GM21717 (cell line): ENCODE measurements around the gene DGKE.

Source experiments
- ATAC-seq: cut with Tn5 transposase; IDR thresholded peaks from one replicate; pipeline ENCODE4 v1.9.1; 2021; ENCODE audit warnings: mild to moderate bottlenecking, moderate library complexity; ENCODE audit not compliant: unreplicated experiment

The DGKE gene

DNA sequence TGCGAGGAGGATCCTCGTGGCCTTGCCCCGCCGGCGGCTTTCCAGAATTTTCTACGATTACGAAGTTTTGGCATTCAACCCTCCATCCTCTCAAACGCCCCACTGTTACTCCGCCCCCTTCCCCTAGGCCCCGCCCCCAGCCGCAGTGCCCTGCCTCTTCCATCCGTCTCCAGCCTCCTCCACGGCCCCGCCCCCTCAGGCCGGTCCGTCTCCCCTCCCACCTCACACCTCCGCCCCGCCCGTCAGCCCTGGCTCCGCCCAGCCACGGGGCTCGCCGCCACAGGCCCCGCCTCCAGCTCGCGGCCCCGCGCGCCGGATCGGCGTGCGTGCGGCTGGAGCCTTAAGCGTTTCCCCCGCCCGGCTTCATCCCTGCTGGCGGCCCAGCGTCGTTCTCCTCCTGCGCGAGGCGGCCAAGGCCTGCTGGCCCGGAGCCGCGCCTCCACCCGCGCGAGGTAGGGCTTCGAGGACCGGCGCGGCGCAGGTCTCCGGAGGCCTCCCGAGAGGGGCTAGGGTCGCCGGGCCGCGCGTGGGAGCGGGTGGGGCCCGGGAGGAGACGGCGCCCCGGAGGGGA is at the start of gene DGKE, which contains the start of gene C17orf67:
TSS of gene DGKE (plus strand) at position 343 of the 571 bp plus-strand sequence. CDS start 645 bp downstream, outside the sequence.
TSS of gene C17orf67 (minus strand) at position 112 of the 571 bp plus-strand sequence. CDS start 18,110 bp downstream, outside the sequence.
- peak; percentile 77 for ATAC-seq

DNA sequence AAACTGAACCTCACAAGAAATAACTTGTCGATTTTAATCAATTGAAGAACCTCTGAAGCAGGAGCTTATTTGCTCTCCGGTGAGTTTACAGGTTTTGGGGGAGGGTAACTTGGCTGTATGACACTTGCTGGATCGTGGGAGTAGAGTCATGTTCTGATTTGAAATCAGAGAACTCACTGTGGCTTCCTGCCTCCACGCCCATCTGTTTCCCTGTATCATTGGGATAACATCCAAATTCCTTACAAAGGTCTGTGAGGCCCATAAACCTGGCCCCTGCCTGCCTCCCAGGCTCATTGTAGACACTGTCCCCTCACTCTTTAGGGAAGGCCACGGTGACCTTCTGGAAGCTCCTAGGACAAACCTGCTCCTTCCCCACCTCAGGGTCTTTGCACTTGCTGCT is 48.5 kb upstream of the DGKE start:
- ATAC-seq: no peak

DNA sequence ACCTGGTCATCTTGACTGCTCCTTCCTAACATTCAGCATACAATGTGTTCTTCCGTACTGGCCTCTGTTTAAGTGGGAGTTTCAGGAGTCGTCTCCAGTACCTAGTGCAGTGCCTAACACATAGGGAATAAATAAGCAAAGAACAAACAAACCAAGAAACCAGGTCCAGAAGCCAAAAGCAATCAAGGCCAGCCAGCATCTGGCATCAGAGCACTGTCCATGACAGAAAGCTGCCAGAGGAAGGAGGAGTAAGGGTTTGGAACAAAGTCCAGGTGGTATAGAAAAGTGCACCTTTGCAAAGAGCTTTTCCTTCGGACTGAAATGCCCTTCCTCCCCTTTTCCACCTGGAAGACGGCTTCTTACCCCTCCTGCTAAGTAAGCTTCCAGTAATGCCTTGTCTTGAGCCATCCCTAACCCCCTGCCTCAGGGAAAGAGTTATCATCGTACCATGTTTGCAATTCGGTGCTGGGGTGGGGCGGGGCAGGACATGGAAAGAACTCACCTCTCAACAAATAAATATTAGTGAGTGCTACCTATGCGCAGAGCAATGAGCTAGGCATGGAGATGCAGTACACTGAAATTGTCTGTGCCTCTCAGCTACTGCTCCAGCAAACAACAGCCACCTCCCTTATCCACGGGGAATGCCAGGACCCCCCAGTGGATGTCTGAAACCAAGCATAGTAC is 47.8 kb upstream of the DGKE start:
- no peak for ATAC-seq

DNA sequence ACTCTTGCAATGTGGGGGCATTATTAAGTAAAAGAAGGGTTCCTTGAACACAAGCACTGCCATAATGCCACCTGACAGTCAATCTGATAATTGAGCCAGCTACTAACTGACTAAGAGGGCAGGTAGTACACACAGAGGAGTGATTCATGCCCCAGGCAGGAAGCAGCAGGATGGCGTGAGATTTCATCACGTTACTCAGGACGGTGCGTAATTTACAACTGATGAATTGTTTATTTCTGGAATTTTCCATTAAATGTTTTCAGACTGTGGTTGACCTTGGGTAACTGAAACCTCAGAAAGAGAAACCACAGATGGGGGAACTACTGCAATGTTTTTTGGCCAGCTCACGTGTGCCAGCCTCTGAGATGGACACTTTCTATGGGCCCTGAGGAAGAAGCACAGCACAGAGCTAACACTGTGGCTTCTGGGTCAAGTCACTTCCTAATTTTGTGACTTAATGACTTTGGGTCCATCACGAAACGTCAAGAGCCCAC is 46.9 kb upstream of the DGKE start:
- ATAC-seq: peak; percentile 79

DNA sequence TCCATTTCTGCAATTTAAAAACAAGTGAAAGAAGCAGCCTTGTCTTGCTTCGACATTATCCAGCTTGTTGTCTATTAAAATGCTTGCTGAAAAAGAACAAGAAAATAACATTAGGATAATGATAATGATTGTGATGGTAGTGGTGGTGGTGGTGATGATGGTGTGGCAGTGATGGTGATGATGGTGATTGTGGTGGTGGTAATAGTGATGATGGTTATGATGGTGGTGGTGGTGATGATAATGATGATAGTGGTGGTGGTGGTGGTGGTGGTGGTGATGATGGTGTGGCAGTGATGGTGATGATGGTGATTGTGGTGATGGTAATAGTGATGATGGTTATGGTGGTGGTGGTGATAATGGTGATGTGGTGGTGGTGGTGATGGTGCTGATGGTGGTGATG is 41.7 kb upstream of the DGKE start:
- ATAC-seq: no peak

DNA sequence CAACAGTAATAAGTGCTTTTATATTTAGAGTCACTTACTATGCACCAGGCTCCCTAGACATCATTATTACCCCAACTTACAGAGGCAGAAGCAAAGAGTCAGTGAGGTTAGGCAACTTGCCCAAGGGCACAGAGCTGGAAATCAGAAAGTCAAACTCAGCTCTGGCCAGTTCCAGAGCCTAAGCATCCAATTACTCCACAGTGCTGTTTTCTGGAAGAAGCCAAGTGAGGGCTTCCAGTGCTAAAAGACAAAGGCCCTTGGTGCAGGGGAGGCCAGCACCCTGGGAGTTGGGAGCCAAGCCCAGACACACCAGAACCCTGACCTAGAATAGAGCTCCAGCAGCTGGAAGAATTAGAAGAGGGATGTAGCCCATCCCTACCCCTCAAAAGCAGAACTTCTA is 40.4 kb upstream of the DGKE start:
- no peak for ATAC-seq

DNA sequence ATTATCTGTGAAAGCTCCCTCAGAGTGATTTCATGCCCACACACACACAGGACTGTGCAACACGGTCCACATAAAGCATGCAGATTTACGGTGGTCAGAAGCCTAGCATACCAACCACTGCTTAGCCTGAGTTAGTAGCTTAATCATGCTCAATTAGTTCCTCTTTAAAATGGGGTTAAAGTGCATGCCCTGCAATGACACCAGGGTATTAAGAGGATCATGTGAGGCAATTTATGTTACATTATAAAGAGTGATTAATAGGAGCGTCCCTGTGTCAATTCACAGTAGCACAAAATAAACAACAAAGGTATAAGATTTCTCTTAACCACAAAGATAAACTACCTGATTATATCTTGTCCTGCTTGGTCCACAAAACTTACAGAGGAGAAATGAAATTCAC is 40.0 kb upstream of the DGKE start:
- ATAC-seq: no peak

DNA sequence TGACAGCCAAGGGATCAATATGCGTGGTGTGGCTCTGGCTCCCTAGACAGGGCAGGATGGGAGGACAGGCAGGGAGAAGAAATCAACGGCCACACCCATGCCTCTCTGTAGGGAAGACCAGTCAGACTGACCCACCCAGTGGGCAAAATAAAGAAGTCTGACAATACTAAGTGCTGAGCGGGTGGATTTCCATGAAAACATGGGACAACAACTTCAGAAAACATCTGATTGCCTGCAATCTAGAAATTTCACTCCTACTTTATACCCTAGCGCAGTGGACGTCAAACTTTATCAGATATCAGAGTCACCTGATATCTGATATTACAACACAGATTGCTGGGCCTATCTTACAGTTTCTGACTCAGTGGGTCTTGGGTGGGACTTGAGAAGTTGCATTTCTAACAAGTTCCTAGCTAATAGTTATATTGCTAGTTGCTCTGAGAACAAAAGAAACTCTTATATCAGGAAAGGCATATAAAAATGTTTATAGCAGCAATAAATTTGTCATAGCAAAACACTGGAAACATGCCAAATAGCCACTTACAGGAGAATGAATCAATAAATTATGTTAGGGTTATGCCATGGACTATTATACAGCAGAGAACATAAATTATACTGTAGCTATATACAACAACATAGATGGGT is 38.6 kb upstream of the DGKE start:
- ATAC-seq: no peak

DNA sequence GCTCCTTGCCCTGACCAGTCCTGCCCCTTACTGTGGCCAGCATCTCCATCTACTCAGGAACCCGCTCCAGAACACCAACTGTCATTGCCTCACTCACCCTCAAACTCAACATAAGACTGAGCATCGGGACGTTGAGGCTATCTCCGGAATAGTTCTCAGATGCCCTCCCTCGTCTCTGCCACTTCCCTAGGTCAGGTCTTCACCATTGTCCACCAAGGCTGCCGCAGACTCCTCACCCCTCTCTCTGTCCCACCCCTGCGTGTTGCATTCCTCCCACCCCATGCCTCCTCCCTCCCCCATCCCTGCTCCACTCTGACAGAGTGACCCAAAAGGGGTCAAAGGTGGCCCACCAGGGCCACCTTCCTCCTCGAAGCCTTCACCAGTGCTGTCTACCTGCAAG is 37.4 kb upstream of the DGKE start:
- no peak for ATAC-seq

DNA sequence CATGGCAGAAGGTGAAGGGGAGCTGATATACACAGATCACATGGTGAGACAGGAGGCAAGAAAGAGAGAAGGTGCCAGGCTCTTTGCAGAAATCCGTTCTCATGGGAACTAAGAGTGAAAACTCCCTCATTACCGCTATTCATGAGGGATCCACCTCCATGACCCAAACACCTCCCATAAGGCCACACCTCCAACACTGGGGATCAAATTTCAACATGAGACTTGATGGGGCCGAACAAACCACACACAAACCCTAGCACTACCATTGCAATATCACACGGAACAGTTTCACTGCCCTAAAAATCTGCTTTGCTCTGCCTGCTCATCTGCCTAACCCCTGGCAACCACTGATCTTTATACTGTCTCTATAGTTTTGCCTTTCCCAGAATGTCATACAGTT is 35.0 kb upstream of the DGKE start:
- no peak for ATAC-seq

DNA sequence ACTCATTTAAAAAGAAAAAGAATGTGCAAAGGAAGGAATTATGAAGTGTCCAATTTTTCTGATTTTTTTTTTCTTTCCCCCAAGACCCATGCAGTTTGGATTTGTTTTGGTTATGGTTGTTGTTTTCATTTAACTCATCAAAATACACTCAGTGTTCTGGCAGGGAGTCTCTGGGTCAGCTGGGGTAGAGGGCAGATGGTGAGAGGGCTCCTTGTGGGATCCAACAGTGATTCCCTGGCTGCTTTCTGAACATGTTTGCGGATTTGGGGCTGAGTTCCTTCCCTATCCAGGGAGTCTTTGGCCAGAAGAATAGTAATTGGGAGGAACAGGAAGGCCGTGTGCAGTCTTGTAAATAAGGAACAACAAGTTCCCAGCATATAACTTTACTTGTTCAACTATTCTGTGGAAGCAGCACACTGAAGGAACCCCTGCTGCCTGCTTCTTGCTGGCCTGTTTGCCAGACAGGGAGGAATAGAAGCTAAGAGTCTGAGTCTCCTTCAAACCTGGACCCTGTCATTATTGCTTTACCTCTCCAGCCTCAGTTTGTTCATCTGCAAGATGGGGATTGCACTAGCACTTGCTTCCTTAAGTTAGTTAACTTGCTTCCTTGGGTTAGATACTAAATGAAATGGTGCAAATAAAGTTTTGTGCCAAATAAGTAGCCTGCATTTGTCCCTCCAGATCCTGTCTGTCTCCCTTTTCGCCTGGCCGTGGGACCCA is 32.3 kb upstream of the DGKE start:
- no peak for ATAC-seq

DNA sequence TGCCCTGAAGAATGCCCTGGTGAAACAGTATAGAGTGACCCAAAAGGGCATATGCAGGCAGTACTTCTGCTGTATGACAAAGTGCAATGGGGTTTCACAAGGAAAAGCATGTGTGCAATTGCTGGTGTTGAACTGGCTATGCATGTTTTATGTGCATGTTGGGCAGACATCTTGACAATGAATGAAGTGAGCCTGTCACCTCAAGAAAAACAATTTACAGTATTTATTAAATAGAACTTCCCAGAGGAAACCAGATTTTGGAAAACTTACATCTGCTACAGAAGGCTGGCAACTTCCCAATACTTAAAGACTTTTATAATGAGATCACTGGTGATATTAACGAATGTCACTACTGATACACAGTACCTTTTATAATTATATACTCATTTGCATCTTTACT is 30.9 kb upstream of the DGKE start:
- no peak for ATAC-seq

DNA sequence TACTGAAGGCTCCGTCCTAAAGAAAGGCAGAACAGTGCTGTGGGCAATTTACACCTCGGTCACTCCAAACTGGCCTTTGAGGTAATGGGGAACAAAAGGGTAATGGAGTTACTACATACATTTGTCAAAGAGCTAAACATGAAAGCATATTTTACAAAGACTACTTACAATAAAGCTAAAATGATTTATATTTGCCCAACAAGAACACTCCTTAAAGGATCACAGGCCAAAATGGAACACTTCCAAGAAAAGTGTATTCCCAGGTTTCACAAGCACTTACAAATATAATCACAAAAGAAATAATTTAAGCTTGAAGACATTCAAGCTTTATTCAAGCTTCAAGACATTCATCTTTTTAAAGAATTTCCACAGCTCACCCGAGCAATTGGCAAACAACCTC is 29.5 kb upstream of the DGKE start:
- no peak for ATAC-seq

DNA sequence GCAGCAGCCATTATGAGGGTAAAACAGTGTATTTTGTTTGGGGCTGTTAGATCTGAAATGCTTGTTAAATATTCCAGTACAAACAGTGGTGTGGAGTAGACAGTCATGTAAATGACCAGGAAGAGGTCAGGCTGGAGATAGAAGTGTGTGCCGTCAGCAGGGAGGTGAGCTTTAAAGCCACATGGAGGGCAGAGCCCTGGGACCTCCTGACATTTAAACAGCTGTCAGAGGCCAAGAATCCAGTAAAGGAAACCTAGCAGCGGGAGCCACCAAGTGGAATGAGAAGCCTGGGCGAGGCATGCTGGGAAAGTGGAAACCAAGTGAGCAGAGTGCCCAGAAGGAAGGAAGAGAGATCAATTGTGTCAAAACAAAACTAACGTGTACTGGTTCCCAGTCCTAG is 27.0 kb upstream of the DGKE start:
- ATAC-seq: no peak

DNA sequence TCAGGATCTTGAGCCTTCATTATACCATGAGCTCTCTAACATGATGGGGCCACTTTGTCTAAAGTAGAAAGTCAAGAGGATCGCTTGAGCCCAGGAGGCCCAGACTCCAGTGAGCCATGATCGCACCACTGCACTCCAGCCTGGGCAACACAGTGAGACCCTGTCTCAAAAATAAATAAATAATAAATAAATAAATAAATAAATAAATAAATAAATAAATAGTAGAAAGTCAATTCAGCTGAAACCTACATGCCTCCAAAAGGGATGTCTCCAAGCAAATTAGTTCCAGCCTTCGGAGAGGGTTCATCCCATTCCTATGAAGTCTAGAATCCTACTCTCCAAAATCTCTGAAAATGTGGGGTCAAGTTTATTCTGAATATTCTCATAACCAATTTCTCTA is 26.2 kb upstream of the DGKE start:
- ATAC-seq: no peak

DNA sequence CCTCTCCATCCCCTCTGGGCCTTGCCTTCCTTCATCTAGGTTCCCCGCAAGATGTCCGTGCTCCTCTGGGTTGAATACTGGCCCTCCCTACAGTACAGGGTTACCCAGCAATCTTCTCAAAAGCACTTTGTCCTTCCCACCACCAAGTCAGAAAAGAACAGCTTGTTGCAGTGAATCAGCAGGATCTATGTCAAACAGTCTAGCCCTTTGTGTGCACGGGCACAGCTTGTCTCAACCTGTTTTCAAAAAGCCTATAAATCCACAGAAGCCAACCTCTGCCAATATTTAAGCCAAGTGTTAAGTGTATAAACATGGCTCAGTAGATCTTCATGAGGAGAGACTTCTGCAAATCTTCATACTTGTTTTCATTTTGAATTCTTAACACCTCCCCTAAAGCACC is 25.4 kb upstream of the DGKE start:
- no peak for ATAC-seq

DNA sequence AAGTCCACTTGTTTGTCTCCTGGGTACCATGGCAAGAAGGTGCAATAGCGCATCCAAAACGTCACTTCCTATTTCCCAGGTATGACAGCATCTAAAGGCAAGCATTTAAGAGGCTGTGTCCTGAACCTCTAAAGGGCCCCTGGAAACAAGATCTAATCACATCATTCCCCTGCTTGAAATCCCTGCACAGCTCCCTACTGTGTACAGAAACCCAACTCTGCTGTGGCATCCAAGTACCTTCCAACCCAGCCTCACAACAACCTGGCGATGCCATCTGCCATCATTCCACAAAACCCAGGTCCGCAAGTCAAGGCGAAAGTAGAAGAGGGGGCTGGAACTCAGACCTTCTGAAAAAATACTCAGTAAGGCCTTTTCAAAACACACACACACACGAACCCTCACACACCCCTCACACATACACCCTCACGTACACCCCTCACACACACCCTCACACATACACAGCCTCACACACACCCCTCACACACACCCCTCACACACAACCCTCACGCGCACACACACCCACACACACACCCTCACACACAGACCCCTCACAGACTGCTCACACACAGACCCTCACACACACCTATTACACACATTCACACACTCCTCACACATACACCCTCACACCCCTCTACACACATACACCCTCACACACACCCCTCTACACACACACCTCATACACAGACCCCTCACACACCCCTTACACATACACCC is 24.7 kb upstream of the DGKE start:
- no peak for ATAC-seq

DNA sequence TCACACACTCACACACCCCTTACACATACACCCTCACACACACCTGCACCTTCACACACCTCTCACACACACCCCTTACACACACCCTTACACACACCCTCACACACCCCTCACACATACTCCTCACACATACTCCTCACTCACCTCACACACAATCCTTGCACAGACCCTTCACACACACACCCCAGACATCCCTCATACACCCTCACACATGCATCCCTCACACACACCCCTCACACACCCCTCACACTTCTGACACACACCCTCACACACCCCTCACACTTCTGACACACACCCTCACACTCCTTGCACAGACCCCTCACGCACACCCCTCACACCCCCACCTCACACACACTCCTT is 24.2 kb upstream of the DGKE start:
- no peak for ATAC-seq

DNA sequence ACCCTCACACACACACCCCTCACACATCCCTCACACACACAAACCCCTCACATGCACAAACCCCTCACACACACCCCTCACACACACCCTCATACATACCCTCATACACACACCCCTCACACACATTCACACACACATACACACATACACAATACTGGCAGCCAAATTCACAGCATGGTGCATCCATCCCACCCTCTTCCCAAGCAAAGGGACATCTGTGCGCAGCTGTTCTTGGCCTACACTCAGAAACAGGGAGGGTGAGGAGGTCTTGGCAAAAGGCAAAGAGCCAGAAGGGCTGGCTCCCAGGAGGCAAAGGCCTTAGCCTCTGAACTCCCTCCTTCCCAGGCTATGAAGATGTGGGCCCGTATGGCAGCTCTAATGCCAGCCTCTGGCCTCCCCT is 23.6 kb upstream of the DGKE start:
- ATAC-seq: no peak

DNA sequence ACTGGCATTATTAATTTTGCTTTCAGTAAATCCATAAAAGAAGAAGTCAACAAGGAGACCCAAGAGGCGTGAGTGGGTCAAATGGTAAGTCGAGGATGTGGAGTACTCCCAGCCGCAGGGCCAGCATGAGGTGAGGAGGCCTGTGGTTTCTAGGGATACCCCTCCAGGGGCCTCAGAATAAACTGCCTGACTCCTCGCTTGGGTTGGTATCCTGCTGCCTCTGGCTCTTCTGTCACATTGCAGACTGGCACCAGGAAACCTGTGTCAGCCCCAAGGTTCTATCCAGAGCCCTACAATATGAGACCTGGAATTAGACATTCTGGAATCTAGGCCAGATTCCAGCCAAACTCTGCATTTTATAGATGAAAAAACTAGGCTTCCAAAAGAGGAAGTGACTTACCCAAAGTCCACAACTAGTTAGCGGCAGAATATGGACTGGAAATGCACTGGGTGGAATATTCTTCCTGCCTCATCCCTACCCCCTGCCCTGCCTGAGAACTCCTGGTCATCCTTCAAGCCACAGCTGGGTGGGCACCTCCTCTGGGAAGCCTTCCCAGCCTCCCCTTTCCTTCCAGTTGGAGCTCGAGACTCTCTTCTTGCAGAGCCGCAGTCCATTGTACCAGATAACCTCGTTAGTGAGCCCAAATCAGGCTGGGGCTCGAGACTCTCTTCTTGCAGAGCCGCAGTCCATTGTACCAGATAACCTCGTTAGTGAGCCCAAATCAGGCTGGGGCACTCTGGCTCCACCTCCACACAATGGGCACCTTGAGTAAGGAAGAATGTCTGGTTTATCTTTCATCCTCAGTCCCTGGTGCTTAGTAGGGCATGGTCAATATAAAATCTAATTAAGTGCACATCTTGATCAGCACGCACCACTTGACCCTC is 22.8 kb upstream of the DGKE start:
- no peak for ATAC-seq
